Pancreas (tissue), 10 donors: Measurements from ENCODE around the gene ESPN. TPM values are rescaled to one million over a fixed set of nuclear protein-coding genes. Genes with fewer than 3 reads are reported as not detected.

Experiments used
- ATAC-seq, 4 donors: fragments of 200-7000 bp; cut with Tn5 transposase; one replicate each; pipeline versions ENCODE4 v1.8.0 to v1.9.1; 2020; ENCODE audit warnings: mild to moderate bottlenecking in 4 of 4, moderate library complexity in 4 of 4
- DNase-seq, 6 donors: peaks; one replicate each; pipeline ENCODE4 v3.0.0-alpha.2; 2020
- FAIRE-seq: peaks from 2 replicates; lab custom pipeline; 2012; peaks lifted over from hg19 to GRCh38; lab: Jason Lieb, UNC
- H3K27ac ChIP-seq, 4 donors: fragments of 200-600 bp; sonication (generic); 1 replicate in 3 of 4; 2 replicates in 1 of 4; pipeline versions ENCODE4 v1.5.0 to v1.8.0; 2020
- H3K27me3 ChIP-seq, 4 donors: fragments of 200-600 bp; one replicate each; pipeline ENCODE4 v1.8.0; 2021
- H3K36me3 ChIP-seq, 3 donors: fragments of 200-600 bp; sonication (generic) in 1 of 3; one replicate each; pipeline versions ENCODE4 v1.5.0 to v1.8.0; 2020 to 2021
- H3K4me1 ChIP-seq, 3 donors: fragments of 200-600 bp; one replicate each; pipeline ENCODE4 v1.8.0; 2021
- H3K4me3 ChIP-seq, 4 donors: fragments of 200-600 bp; sonication (generic) in 2 of 4; one replicate each; pipeline versions ENCODE4 v1.5.0 to v1.8.0; 2020 to 2021
- H3K9me3 ChIP-seq, 4 donors: fragments of 200-600 bp; one replicate each; pipeline ENCODE4 v1.8.0; 2021
- WGBS, 2 donors: extraction: QIAGEN DNeasy Blood & Tissue Kit; methylation state at CpG; one replicate each; pipeline ENCODE4 v1.1.7; 2013; 5-methylcytosine and 5-hydroxymethylcytosine counted together
- intact Hi-C, 3 donors: fragments of 100-400 bp; cut with DNase I; formaldehyde crosslinking; loops; one replicate each; pipeline versions ENCODE4 v1.11.1 to v1.14.2; 2022
- polyA plus RNA-seq, 2 donors: library from polyadenylated mRNA; stranded (reverse); fragments of 200-250 nt; gene quantifications; one replicate each; pipeline ENCODE4 v1.2.3, GENCODE V29; 2013
- total RNA-seq, 6 donors: library from RNA; stranded (reverse); fragmentation: NEBNext Ultra II Directional in 4 of 6; extraction: Animal tissue kit (Norgen Biotek cat#: 25700) in 4 of 6; gene quantifications; one replicate each; pipeline versions ENCODE4 v1.2.1 to v1.2.4, GENCODE V29; 2021 to 2023
- TF ChIP-seq, protein P1 (sequence below), 4 donors: fragments of 200-600 bp; sonication (generic) in 3 of 4; IDR thresholded peaks; one replicate each; pipeline versions ENCODE4 v1.5.0 to v1.8.0; 2021; ENCODE audit warnings: antibody characterized with exemption in 4 of 4
- donor health status: healthy with polysubstance abuse.
- donor health status: DM: no; HTN: no; CAD: no; lungs with moderate emphysema.
- donor health status: DM: no; HTN: no; CAD: no.
- donor health status: control.
- donor health status: control.
- donor health status: Bipolar disorder and iron deficiency.
- donor health status: DM: yes; HTN: yes; CAD: no.
- donor health status: DM: no; HTN: no; CAD: no.
- donor health status: DM: no; HTN: no; CAD: no.
- donor health status: DM: yes; HTN: yes; CAD: no.

Gene ESPN, protein sequence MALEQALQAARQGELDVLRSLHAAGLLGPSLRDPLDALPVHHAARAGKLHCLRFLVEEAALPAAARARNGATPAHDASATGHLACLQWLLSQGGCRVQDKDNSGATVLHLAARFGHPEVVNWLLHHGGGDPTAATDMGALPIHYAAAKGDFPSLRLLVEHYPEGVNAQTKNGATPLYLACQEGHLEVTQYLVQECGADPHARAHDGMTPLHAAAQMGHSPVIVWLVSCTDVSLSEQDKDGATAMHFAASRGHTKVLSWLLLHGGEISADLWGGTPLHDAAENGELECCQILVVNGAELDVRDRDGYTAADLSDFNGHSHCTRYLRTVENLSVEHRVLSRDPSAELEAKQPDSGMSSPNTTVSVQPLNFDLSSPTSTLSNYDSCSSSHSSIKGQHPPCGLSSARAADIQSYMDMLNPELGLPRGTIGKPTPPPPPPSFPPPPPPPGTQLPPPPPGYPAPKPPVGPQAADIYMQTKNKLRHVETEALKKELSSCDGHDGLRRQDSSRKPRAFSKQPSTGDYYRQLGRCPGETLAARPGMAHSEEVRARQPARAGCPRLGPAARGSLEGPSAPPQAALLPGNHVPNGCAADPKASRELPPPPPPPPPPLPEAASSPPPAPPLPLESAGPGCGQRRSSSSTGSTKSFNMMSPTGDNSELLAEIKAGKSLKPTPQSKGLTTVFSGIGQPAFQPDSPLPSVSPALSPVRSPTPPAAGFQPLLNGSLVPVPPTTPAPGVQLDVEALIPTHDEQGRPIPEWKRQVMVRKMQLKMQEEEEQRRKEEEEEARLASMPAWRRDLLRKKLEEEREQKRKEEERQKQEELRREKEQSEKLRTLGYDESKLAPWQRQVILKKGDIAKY
- 1 to 10 TPM in 1 of 6 donors, under 1 TPM in 5; 0.31 to 2.5 (median 0.68) TPM for total RNA-seq
- polyA plus RNA-seq: under 1 TPM; 0.28 to 0.99 TPM

DNA sequence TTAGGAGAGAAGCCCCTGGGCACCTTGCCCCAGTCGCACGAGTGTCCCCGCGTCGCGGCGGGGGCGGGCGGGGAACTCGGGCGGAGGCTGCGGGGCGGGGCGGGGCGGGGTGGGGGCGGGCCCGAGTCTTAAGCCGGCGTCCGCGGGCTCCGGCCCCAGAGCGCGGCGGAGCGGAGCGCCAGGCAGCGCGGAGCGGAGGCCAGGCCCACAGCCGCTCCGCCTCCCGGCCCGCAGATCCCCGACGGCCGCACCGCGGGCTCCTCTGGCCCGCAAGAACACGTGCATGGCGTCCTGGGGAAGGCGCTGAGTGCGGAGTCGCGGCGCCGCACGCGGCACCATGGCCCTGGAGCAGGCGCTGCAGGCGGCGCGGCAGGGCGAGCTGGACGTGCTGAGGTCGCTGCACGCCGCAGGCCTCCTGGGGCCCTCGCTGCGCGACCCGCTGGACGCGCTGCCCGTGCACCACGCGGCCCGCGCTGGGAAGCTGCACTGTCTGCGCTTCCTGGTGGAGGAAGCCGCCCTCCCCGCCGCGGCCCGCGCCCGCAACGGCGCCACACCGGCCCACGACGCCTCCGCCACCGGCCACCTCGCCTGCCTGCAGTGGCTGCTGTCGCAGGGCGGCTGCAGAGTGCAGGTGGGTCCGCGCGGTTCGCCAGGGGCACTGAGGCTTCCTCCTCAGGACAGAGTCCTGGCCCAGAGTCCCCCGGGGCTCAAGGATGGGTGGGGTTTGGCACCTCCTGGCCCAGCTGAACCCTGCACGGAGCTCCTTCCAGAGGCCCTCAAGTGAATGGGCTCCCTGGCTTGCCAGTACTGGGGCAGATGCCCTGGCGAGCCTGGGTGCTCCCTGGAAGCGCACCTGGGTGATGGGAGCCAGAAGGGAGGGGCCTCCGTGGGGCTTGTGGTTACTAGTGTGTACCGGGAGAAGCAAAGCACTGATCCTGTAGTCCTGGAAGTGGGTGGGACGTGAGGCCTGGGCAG lies at the start of gene ESPN:
TSS of gene ESPN (plus strand) at position 158 of the 975 bp plus-strand sequence. CDS start at position 338, 180 bp downstream.
- WGBS, 2 donors: 7 to 8% methylated on average over 80 to 99 of the region's 99 CpGs
- Histone ChIP-seq H3K9me3 (no peaks in the 10 kb centered on the region), H3K27ac (no peak within 1 kb of the TSS), H3K4me3 (peak within 1 kb of the TSS in 1 of 4 donors; percentile 25), H3K4me1 (peaks cover under 1 to 10% (median 7%) of the 10 kb centered on the region in 3 donors), H3K27me3 (peaks cover 0 to 21% (median 8%) of the 10 kb centered on the region in 4 donors), H3K36me3 (no peaks in the 10 kb centered on the region)
- FAIRE-seq: no peak
- ATAC-seq: peak; percentile 20 to 37 (median 25)
- TF ChIP-seq, protein P1, sequence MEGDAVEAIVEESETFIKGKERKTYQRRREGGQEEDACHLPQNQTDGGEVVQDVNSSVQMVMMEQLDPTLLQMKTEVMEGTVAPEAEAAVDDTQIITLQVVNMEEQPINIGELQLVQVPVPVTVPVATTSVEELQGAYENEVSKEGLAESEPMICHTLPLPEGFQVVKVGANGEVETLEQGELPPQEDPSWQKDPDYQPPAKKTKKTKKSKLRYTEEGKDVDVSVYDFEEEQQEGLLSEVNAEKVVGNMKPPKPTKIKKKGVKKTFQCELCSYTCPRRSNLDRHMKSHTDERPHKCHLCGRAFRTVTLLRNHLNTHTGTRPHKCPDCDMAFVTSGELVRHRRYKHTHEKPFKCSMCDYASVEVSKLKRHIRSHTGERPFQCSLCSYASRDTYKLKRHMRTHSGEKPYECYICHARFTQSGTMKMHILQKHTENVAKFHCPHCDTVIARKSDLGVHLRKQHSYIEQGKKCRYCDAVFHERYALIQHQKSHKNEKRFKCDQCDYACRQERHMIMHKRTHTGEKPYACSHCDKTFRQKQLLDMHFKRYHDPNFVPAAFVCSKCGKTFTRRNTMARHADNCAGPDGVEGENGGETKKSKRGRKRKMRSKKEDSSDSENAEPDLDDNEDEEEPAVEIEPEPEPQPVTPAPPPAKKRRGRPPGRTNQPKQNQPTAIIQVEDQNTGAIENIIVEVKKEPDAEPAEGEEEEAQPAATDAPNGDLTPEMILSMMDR (IDR thresholded peaks at IDR 0.05): no peak
- peak in 1 of 6 donors; percentile 70 for DNase-seq
- intact Hi-C loops: no loop called here

DNA sequence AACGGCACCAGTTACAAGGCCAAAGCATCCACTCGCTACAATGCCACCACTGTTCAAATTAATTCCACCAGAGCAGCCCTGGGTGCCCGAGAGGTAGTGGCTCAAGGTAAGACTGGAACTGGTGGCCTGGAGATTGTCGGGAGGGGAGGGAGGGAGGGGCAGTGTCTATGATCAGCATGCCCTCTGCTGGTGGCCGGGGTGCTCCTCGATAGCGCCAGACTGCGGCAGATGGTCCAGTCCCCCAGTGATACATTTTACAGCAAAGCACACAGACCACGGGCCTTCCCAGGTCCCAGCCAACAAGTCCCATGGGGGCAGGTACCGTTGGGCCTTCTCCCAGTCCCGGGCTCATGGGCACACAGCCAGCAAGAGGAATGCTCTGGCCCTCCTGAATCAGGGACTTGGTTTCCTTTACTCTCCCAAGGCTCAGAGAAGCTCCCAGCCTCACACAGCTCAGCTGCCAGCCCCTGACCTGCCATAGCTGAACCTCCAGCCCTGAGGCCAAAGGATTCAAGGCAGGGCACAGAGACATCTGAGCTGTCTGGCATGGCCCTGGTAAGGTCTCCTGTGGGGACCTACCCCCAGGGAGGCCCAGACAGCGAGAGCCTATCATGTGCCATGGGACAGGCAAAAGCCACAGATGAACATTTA lies 46.4 kb upstream of the ESPN start:
- ATAC-seq: no peak
- Histone ChIP-seq H3K9me3 (no peaks in the 10 kb centered on the region), H3K4me1 (peaks cover 0 to 8% (median 4%) of the 10 kb centered on the region in 3 donors), H3K27me3 (no peaks in the 10 kb centered on the region), H3K27ac (no peak overlapping the region), H3K4me3 (no peak overlapping the region), H3K36me3 (no peaks in the 10 kb centered on the region)
- DNase-seq: no peak
- TF ChIP-seq, protein P1 (IDR thresholded peaks at IDR 0.05): no peak
- intact Hi-C loops: no loop called here
- WGBS, 2 donors: 78 to 80% methylated on average over 11 to 12 of the region's 12 CpGs
- no peak for FAIRE-seq

DNA sequence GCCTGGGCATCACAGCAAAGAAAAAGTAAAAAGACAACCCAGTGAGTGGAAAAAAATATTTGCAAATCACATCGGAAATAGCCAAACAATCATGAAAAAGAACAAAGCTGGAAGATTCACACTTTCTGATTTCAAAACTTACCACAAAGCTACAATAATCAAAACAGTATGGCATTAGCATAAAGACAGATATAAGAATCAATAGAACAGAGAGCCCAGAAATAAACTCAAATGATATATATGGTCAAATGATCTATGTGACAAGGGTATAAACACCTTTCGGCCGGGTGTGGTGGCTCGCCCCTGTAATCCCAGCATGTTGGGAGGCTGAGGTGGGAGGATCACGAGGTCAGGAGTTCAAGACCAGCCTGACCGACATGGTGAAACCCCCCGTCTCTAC lies 44.5 kb upstream of the ESPN start:
- intact Hi-C loops: no loop called here
- Histone ChIP-seq H3K9me3 (no peaks in the 10 kb centered on the region), H3K36me3 (no peaks in the 10 kb centered on the region), H3K27me3 (no peaks in the 10 kb centered on the region), H3K4me1 (peaks cover 0 to 6% (median 0%) of the 10 kb centered on the region in 3 donors), H3K27ac (no peak overlapping the region), H3K4me3 (no peak overlapping the region)
- ATAC-seq (no peak), FAIRE-seq (no peak), DNase-seq (no peak)
- 90 to 97% methylated on average over 7 of the region's 7 CpGs for WGBS, 2 donors
- TF ChIP-seq, protein P1 (IDR thresholded peaks at IDR 0.05): no peak

DNA sequence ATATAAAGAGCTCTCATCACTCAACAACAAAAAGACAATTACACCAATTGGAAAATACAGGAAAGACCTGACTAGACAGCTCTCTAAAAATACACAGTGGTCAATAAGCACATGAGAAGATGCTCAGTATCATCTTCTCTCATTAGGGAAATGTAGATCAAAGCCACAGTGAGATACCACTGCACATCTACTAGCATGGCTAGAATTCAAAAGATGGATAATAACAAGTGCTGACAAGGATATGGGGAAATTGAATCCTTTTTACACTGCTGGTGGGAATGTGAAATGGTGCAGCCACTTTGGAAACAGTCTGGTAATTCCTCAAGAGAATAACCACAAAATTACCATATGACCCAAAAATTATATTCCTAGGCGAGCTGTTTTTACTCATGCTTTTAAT lies 40.4 kb upstream of the ESPN start:
- DNase-seq (no peak), ATAC-seq (no peak), FAIRE-seq (no peak)
- no peaks in the 10 kb centered on the region for H3K9me3 ChIP-seq
- intact Hi-C loops: no loop called here
- no peaks in the 10 kb centered on the region for H3K27me3 ChIP-seq
- H3K27ac ChIP-seq: no peak overlapping the region
- TF ChIP-seq, protein P1 (IDR thresholded peaks at IDR 0.05): no peak
- H3K4me3 ChIP-seq: no peak overlapping the region
- no peaks in the 10 kb centered on the region for H3K36me3 ChIP-seq
- peaks cover 0 to 10% (median 0%) of the 10 kb centered on the region in 3 donors for H3K4me1 ChIP-seq
- WGBS, 2 donors: 88 to 90% methylated on average over 1 of the region's 1 CpG
